DND-41 (cell line): ENCODE data around the gene TMTC1.

Source experiments
- CTCF ChIP-seq: IDR thresholded peaks from 2 replicates; pipeline ENCODE4 v1.5.1; 2012; ENCODE audit warnings: borderline replicate concordance, low read length, moderate library complexity, mild to moderate bottlenecking; ENCODE audit not compliant: poor library complexity, severe bottlenecking; ENCODE audit errors: extremely low read depth
- EZH2 ChIP-seq: IDR thresholded peaks from 3 replicates; pipeline ENCODE4 v1.6.1; 2012; ENCODE audit warnings: borderline replicate concordance, low read depth, mild to moderate bottlenecking, moderate library complexity, low read length, inconsistent platforms; ENCODE audit not compliant: severe bottlenecking

- TF ChIP-seq EZH2 (no peak), CTCF (no peak)
Observed at GRCh38 chr12:29656762-29657538, 126.8 kb downstream of the TMTC1 start.
